Heart left ventricle (tissue), 13 donors: ENCODE measurements around the gene NASP.

Experiments
- POLR2A ChIP-seq, 2 donors: fragments of 450-650 bp; IDR thresholded peaks; one replicate each; pipeline ENCODE4 v1.6.1; 2017; ENCODE audit warnings: antibody characterized with exemption in 2 of 2, mild to moderate bottlenecking in 2 of 2, moderate library complexity in 2 of 2
- TF ChIP-seq, protein P1 (sequence below), 12 donors: fragments of 200-600 bp; sonication (generic) in 4 of 12; IDR thresholded peaks; one replicate each; pipeline versions ENCODE4 v1.5.0 to v1.8.0; 2018 to 2022; ENCODE audit warnings: antibody characterized with exemption in 12 of 12, mild to moderate bottlenecking in 5 of 12
- donor health status: ischemic (EF 13 %, LVEDD 7.1; RV severe dilation, severe dysfunction).
- donor health status: DM: no; HTN: yes; CAD: no.
- donor health status: DM: no; HTN: no; CAD: no.
- donor health status: ischemic (EF 25% LVEDD 6.9; RV normal size, moderate dysfunction).
- donor health status: ischemic (EF 25% LVEDD 5.7; RV mildly dilated, moderate dysfunction).
- donor health status: ischemic (EF 35%, LVEDD 5.7; RV mildly dilated, moderate dysfunction).
- donor health status: nonischemic (EF 11% LVEDD 7.7; RV severe dilation, severe dysfunction).
- donor health status: DM: yes; HTN: yes; CAD: no.
- donor health status: PGD.
- donor health status: ischemic (EF 29% LVEDD 5.4; RV normal size, mild dysfunction).
- donor health status: nonischemic (EF 23%, LVEDD 6.1; RV moderate dilation, normal function).

GRCh38 chr1:45541193-45541592 is 42.6 kb upstream of the NASP start:
- TF ChIP-seq POLR2A (IDR thresholded peaks at IDR 0.05): no peak
- TF ChIP-seq, protein P1, sequence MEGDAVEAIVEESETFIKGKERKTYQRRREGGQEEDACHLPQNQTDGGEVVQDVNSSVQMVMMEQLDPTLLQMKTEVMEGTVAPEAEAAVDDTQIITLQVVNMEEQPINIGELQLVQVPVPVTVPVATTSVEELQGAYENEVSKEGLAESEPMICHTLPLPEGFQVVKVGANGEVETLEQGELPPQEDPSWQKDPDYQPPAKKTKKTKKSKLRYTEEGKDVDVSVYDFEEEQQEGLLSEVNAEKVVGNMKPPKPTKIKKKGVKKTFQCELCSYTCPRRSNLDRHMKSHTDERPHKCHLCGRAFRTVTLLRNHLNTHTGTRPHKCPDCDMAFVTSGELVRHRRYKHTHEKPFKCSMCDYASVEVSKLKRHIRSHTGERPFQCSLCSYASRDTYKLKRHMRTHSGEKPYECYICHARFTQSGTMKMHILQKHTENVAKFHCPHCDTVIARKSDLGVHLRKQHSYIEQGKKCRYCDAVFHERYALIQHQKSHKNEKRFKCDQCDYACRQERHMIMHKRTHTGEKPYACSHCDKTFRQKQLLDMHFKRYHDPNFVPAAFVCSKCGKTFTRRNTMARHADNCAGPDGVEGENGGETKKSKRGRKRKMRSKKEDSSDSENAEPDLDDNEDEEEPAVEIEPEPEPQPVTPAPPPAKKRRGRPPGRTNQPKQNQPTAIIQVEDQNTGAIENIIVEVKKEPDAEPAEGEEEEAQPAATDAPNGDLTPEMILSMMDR (IDR thresholded peaks at IDR 0.05): no peak
